Large intestine (tissue), 3 donors: Measurements from ENCODE around the gene STING1. TPM values are rescaled to one million over a fixed set of nuclear protein-coding genes. Genes with fewer than 3 reads are reported as not detected.
A peak's percentile ranks its signal among the peaks of the same experiment; 100 is the strongest.
"Not testable (repeated sequence)": the region's sequence is repeated elsewhere in the genome, so short reads cannot be mapped to it uniquely, and the experiment has no call there.

Source experiments
- DNase-seq, 2 donors: peaks; one replicate each; pipeline versions ENCODE4 v3.0.0 to v3.0.0-alpha.2; 2013
- H3K27ac ChIP-seq: one replicate; pipeline ENCODE4 v1.5.1; 2013; ENCODE audit warnings: low read length
- H3K27me3 ChIP-seq: 2 replicates; pipeline ENCODE4 v1.6.1; 2013; ENCODE audit warnings: low read length; ENCODE audit not compliant: control insufficient read depth, insufficient read depth
- H3K36me3 ChIP-seq: 2 replicates; pipeline ENCODE4 v1.6.1; 2013; ENCODE audit warnings: low read length; ENCODE audit not compliant: control insufficient read depth, insufficient read depth
- H3K4me1 ChIP-seq: one replicate; pipeline ENCODE4 v1.6.1; 2013; ENCODE audit warnings: low read length; ENCODE audit not compliant: control insufficient read depth, insufficient read depth
- H3K4me3 ChIP-seq: one replicate; pipeline ENCODE4 v1.5.1; 2013; ENCODE audit warnings: low read length
- H3K9me3 ChIP-seq: one replicate; pipeline ENCODE4 v1.6.1; 2013; ENCODE audit warnings: mild to moderate bottlenecking, low read depth, low read length, moderate library complexity; ENCODE audit not compliant: control insufficient read depth
- WGBS: methylation state at CpG from one replicate; pipeline ENCODE4 v1.1.5; 2013; ENCODE audit warnings: low lambda C conversion rate; ENCODE audit not compliant: insufficient coverage; 5-methylcytosine and 5-hydroxymethylcytosine counted together
- polyA plus RNA-seq: library from polyadenylated mRNA; unstranded; fragments of 120-200 nt; gene quantifications from one replicate; pipeline ENCODE4 v1.2.1, GENCODE V29; 2013

STING1 gene
- polyA plus RNA-seq, 1 donor, result 19.6 TPM

GRCh38 chr5:139454568-139455290 is 27.8 kb downstream of the STING1 start:
- no CpG with 5 or more reads among the region's 11 CpGs for WGBS

DNA sequence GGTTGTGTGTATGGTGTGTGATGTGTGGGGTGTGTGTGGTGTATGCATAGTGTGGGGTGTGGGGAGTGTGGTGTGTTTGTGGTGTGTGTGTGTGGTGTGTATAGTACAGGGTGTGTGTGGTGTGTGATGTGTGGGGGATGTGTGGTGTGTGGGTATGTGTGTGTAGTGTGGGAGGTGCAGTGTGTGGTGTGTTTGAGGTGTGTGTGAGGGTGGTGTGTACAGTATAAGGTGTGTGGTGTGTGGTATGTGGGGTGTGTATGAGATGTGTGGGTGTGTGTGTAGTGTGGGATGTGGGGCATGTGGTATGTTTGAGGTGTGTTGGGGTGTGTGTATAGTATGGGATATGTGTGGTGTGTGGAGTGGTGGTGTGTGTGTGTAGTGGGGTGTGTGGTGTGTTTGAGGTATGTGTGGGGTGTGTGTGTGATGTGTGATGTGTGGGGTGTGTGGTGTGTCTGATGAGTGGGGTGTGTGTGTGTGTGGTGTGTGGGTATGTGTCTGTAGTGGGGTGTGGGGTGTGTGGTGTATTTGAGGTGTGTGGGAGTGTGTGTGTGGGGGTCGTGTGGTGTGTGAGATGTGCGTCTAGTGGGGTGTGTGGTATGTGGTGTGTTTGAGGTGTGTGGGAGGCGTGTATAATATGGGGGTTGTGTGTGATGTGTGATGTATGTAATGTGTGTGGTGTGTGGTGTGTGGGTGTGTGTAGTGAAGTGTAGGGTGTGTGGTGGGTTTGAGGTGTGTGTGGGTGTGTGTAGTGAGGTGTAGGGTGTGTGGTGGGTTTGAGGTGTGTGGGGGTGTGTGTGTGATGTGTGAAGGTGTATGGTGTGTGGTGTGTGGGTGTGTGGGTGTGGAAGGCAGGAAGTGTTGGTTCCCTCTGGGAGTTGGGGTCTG is 28.6 kb downstream of the STING1 start:
- H3K4me3 ChIP-seq, result no peak overlapping the region
- DNase-seq, result no peak
- WGBS, result 90% methylated on average over 3 of the region's 3 CpGs
- H3K36me3 ChIP-seq, result no peaks in the 10 kb centered on the region
- H3K27ac ChIP-seq, result no peak overlapping the region
- peaks cover 9% of the 10 kb centered on the region for H3K9me3 ChIP-seq
- H3K27me3 ChIP-seq, result no peaks in the 10 kb centered on the region
- no peaks in the 10 kb centered on the region for H3K4me1 ChIP-seq

More at GRCh38 chr5:139454568-139455290, 27.8 kb downstream of the STING1 start:
- no peaks in the 10 kb centered on the region for H3K27me3 ChIP-seq
- no peak for DNase-seq
- no peak overlapping the region for H3K4me3 ChIP-seq
- H3K27ac ChIP-seq, result no peak overlapping the region
- no peaks in the 10 kb centered on the region for H3K36me3 ChIP-seq
- no peaks in the 10 kb centered on the region for H3K4me1 ChIP-seq
- H3K9me3 ChIP-seq, result peaks cover 9% of the 10 kb centered on the region

GRCh38 chr5:139451878-139452660 is 30.5 kb downstream of the STING1 start:
- Histone ChIP-seq H3K9me3 (peaks cover 9% of the 10 kb centered on the region), H3K27me3 (no peaks in the 10 kb centered on the region), H3K4me1 (no peaks in the 10 kb centered on the region), H3K27ac (no peak overlapping the region), H3K4me3 (no peak overlapping the region), H3K36me3 (no peaks in the 10 kb centered on the region)
- no CpG with 5 or more reads among the region's 3 CpGs for WGBS
- no peak for DNase-seq

DNA sequence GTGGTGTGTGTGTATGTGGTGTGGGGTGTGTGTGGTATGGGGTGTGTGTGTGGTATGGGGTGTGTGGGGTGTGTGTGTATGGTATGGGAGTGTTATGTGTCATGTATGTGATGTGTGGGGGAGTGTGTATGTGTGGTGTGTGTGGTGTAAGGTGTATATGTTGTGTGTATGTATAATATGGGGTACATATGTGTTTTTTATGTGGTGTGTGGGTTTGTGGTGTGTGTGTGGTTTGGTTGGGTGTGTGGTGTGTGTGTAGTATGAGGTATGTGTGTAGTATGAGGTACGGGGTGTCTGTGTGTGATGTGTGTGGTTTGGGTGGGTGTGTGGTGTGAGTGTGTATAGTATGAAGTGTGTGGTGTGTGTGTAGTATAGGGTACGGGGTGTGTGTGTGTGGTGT is 31.4 kb downstream of the STING1 start:
- no peak overlapping the region for H3K27ac ChIP-seq
- no peak for DNase-seq
- WGBS, result no CpG with 5 or more reads among the region's 2 CpGs
- H3K4me3 ChIP-seq, result no peak overlapping the region
- no peaks in the 10 kb centered on the region for H3K4me1 ChIP-seq
- H3K27me3 ChIP-seq, result no peaks in the 10 kb centered on the region
- peaks cover 9% of the 10 kb centered on the region for H3K9me3 ChIP-seq
- H3K36me3 ChIP-seq, result no peaks in the 10 kb centered on the region

DNA sequence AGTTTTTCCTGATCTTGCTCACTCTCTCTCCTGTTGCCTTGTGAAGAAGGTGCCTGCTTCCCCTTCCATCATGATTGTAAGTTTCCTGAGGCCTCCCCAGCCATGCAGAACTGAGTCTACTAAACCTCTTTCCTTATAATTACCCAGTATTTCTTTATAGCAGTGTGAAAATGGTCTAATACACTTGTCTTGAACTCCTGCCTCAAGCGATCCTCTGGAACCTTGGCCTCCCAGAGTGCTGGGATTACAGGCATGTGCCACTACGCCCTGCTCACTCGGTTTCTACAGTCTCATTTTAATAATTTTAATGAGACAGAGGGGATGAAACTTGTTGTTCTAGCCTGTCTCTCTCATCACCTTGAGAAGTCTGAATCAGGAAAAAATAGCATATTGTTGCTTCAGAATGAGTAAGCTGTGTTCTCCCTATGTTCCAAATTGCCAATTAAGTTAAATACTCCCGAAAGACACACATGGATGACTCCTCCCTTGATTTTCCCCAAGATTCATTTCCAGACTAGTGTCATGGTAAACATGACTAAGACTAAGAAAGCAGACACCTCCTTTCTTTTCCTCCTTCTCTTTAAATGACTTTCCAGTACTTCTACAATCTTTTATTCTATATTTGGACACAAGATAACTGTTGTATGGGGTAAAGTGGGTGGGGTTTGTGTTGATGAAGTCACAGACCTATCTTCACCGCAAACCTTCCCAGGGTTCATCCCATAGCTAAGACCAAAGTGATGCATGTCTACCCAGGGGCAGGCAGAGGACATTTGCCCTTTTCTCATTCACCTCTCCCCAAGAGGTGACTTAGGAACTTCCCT is 35.4 kb downstream of the STING1 start:
- WGBS, result no CpG with 5 or more reads among the region's 5 CpGs
- peaks cover 2% of the 10 kb centered on the region for H3K27me3 ChIP-seq
- H3K27ac ChIP-seq, result no peak overlapping the region
- no peaks in the 10 kb centered on the region for H3K4me1 ChIP-seq
- H3K4me3 ChIP-seq, result no peak overlapping the region
- H3K9me3 ChIP-seq, result peaks cover 3% of the 10 kb centered on the region
- DNase-seq, result no peak
- no peaks in the 10 kb centered on the region for H3K36me3 ChIP-seq

GRCh38 chr5:139445325-139446170 is 37.0 kb downstream of the STING1 start:
- WGBS, result no CpG with 5 or more reads among the region's 7 CpGs
- H3K4me3 ChIP-seq, result no peak overlapping the region
- H3K27ac ChIP-seq, result no peak overlapping the region
- no peaks in the 10 kb centered on the region for H3K9me3 ChIP-seq
- H3K27me3 ChIP-seq, result peaks cover 2% of the 10 kb centered on the region
- H3K36me3 ChIP-seq, result no peaks in the 10 kb centered on the region
- no peaks in the 10 kb centered on the region for H3K4me1 ChIP-seq
- peak in 1 of 2 donors; percentile 19 for DNase-seq

DNA sequence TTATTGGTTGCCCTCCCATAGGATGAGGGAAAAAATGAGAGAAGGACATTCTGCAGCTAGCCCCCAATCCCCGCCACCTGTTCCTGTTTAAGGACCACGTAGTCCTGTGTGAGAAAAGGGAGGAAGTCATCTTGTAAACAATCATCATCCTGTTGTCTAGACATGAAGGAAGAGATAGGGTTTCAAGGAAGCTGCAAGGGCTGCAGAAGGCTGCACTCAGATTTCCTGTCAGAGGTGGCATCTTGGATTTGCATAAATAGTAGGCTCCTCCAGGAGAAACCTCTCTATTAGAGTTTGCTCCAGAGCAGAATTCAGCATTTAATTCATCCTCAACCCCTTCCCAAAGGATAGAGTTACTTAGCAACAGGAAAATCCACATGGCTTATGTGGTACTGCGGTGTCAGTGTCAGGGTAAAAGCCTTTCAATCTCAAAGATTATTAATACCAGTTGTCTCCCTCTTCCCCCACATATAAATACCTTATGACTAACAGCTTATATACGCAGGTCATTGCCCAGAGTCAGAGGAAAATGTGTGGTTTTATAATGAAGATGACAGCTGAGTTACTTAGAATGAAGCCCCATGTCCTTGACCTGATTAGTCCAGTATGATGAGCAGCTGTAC is 38.6 kb downstream of the STING1 start:
- no CpG with 5 or more reads among the region's 4 CpGs for WGBS
- H3K27ac ChIP-seq, result no peak overlapping the region

DNA sequence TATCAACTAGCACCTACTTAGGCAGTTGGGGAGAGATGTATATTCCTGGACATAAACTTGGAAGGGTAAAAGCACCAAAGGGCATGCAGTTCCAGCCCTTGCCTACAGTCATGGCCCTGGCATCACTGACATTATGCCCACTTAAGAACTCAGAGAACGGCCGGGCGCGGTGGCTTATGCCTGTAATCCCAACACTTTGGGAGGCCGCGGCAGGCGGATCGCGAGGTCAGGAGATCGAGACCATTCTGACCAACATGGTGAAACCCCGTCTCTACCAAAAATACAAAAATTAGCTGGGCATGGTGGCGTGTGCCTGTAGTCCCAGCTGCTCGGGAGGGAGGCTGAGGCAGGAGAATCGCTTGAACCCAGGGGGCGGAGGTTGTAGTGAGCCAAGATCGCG is 42.1 kb downstream of the STING1 start:
- peaks cover 13% of the 10 kb centered on the region for H3K4me1 ChIP-seq
- not testable (repeated sequence) for H3K27me3 ChIP-seq, DNase-seq, H3K27ac ChIP-seq, H3K4me3 ChIP-seq, H3K36me3 ChIP-seq, H3K9me3 ChIP-seq
- WGBS, result no CpG with 5 or more reads among the region's 17 CpGs

More for the DNA sequence above, 38.6 kb downstream of the STING1 start:
- DNase-seq, result no peak
- Histone ChIP-seq H3K27me3 (peaks cover 2% of the 10 kb centered on the region), H3K36me3 (no peaks in the 10 kb centered on the region), H3K4me1 (peaks cover 5% of the 10 kb centered on the region), H3K9me3 (no peaks in the 10 kb centered on the region), H3K4me3 (no peak overlapping the region)
